Upper lobe of right lung (tissue), 1 donor: Measurements from ENCODE around the gene OPCML. TPM values are rescaled to one million over a fixed set of nuclear protein-coding genes. Genes with fewer than 3 reads are reported as not detected.

Experiments used
- ATAC-seq: fragments of 200-7000 bp; cut with Tn5 transposase; one replicate; pipeline ENCODE4 v1.9.1; 2020; ENCODE audit warnings: mild to moderate bottlenecking, moderate library complexity
- DNase-seq: peaks from one replicate; pipeline ENCODE4 v3.0.0-alpha.2; 2020
- H3K27ac ChIP-seq: fragments of 200-600 bp; one replicate; pipeline ENCODE4 v1.8.0; 2022
- H3K27me3 ChIP-seq: fragments of 200-600 bp; one replicate; pipeline ENCODE4 v1.8.0; 2022; ENCODE audit warnings: mild to moderate bottlenecking
- H3K36me3 ChIP-seq: fragments of 200-600 bp; one replicate; pipeline ENCODE4 v1.8.0; 2022
- H3K4me1 ChIP-seq: fragments of 200-600 bp; one replicate; pipeline ENCODE4 v1.8.0; 2022
- H3K4me3 ChIP-seq: fragments of 200-600 bp; one replicate; pipeline ENCODE4 v1.8.0; 2022; ENCODE audit warnings: mild to moderate bottlenecking
- H3K9me3 ChIP-seq: fragments of 200-600 bp; one replicate; pipeline ENCODE4 v1.8.0; 2022
- CTCF ChIP-seq: fragments of 200-600 bp; IDR thresholded peaks from one replicate; pipeline ENCODE4 v1.8.0; 2022; ENCODE audit warnings: antibody characterized with exemption
- intact Hi-C: fragments of 100-400 bp; cut with DNase I; formaldehyde crosslinking; loops from one replicate; pipeline ENCODE4 v1.11.0; 2022
- total RNA-seq: library from RNA; stranded (reverse); fragmentation: NEBNext Ultra II Directional; extraction: Animal tissue kit (Norgen Biotek cat#: 25700); gene quantifications from one replicate; pipeline ENCODE4 v1.2.1, GENCODE V29; 2021
- donor health status: DM: no; HTN: yes; CAD: no; lungs with severe emphysema.

OPCML gene
- total RNA-seq, 1 donor from 2014 or later = not detected

DNA sequence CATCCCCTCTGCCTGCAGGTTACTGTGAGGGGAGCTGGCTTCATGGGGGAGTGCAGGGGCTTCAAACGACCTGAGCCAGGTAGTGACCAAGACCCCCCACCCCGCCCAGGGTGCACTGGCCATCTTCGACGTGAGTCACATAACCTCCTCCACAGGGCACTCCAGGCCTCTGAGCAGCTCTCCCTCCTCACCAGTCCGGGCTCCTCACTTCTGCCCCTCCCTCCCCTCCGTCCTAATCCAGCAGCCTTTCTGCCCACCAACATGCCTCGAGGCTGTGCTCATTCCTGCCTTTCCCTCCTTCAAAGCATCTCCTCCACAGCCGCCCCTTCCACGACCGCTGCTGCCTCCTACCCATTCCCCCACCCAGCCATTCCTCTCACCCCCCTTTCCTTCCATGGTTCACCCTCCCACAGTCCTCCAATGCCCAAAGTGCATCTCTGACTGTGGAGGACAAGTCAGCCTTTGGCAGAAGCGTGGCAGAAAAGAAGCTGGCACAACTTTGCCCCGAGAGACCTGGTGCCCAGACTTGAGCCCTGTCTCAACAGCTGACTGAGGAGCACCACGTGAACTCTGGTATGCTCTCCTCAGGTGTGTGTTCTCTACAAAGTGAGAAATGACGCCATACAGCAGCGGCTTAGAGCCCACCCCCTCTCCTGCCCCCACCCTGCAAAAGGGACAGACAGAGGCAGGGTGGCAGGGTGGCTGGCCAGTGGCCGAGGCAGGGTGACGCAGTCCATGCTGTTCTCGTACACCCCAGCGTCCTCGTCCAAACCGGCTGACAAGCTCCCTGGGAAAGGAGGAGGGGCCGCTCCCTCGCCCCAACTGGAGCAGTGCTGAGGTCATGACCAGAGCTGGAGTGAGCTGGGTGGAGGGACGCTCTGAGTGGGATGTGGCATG lies 30.4 kb downstream of the OPCML start:
- Histone ChIP-seq H3K4me1 (no peaks in the 10 kb centered on the region), H3K27ac (no peak overlapping the region), H3K9me3 (no peaks in the 10 kb centered on the region), H3K27me3 (no peaks in the 10 kb centered on the region), H3K36me3 (no peaks in the 10 kb centered on the region), H3K4me3 (no peak overlapping the region)
- peak; percentile 78 for ATAC-seq
- DNase-seq = peak; percentile 72
- intact Hi-C loops = no loop called here
- no peak for TF ChIP-seq CTCF

DNA sequence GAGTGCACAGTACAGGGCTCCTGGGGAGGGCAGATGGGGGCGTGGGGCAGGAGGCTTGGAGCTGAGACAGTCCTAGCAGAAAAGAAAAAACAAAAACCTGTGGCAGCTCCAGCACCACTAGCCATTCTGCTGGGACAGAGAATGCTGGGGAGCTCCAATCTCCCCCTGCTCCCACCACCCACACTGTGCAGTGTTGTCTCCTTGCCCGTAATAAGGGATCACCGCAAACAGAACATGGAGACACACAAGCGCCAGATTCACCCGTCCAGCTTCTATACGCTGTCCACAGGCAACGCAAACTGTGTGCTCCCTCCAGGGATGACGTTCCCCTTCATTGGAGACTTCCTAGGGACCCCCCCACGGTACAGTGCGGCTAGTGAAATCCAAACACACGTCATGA lies 31.4 kb downstream of the OPCML start:
- no peak for ATAC-seq
- intact Hi-C loops = no loop called here
- Histone ChIP-seq H3K4me3 (no peak overlapping the region), H3K27me3 (no peaks in the 10 kb centered on the region), H3K27ac (no peak overlapping the region), H3K9me3 (no peaks in the 10 kb centered on the region), H3K4me1 (no peaks in the 10 kb centered on the region), H3K36me3 (no peaks in the 10 kb centered on the region)
- no peak for TF ChIP-seq CTCF
- DNase-seq = no peak

- intact Hi-C loops = no loop called here
- H3K4me1 ChIP-seq = no peaks in the 10 kb centered on the region
- H3K9me3 ChIP-seq = no peaks in the 10 kb centered on the region
- no peak overlapping the region for H3K4me3 ChIP-seq
- no peak overlapping the region for H3K27ac ChIP-seq
- no peak for TF ChIP-seq CTCF
- no peaks in the 10 kb centered on the region for H3K27me3 ChIP-seq
- ATAC-seq = no peak
- no peak for DNase-seq
- H3K36me3 ChIP-seq = no peaks in the 10 kb centered on the region
Measured at GRCh38 chr11:133500435-133500834, 31.9 kb downstream of the OPCML start.

DNA sequence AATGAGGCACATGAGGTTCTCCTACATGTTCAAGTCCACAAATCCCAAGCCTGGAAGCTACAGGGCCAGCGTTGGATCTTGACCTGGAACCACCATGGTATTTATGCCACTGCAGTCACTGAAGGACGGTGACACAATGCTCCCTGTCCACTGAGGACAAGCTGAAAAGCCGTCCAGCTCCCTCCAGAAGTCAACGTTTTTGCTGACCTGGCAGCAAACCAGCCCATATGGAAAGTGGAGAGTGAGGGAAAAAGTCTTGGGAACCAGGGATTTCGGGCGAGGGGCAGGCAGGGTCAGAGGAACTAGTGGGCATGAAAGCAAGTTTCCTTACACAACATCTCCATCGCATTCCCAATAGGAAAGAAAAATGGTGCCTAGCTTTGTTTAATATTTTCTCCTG lies 33.3 kb downstream of the OPCML start:
- intact Hi-C loops = no loop called here
- no peak for TF ChIP-seq CTCF
- ATAC-seq (no peak), DNase-seq (no peak)
- no peaks in the 10 kb centered on the region for H3K9me3 ChIP-seq
- no peaks in the 10 kb centered on the region for H3K36me3 ChIP-seq
- no peak overlapping the region for H3K4me3 ChIP-seq
- H3K4me1 ChIP-seq = no peaks in the 10 kb centered on the region
- no peaks in the 10 kb centered on the region for H3K27me3 ChIP-seq
- no peak overlapping the region for H3K27ac ChIP-seq

DNA sequence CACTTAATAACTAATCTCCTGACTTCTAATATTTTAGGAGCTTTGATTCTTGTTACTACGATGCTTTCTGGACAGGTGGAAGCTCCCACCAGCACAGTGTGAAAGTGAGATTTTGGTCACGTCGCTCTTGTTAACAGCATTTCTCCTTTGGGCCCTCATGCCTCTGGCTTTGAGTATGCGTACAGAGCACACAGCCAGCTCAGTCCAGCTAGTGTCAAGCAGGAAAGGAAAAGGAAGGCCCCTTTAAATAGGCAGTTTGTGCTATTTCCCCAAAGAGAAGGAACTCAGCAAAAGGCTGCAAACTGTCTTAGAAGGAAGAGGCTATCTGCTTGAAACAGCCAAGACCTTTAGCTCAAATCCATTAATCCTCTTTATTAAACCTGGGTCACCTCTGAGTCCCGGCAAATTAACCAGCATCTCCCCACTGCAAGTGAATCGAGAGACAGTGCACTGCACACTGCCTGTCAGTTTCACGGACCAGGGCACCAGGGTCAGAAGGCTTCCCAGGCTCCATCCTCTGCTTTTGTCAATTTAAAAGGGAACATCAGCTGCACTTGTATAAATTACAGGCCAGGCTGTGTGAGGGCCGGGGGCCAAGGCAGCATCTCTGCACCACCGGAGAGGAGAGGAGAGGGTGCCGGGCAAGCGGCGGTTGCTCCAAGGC lies 34.7 kb downstream of the OPCML start:
- H3K9me3 ChIP-seq = no peaks in the 10 kb centered on the region
- H3K4me1 ChIP-seq = no peaks in the 10 kb centered on the region
- H3K36me3 ChIP-seq = no peaks in the 10 kb centered on the region
- no peak overlapping the region for H3K4me3 ChIP-seq
- ATAC-seq = no peak
- no peaks in the 10 kb centered on the region for H3K27me3 ChIP-seq
- no peak for TF ChIP-seq CTCF
- intact Hi-C loops = no loop called here
- H3K27ac ChIP-seq = no peak overlapping the region
- DNase-seq = no peak
